ENCODE results near the gene FLVCR1.

DNA sequence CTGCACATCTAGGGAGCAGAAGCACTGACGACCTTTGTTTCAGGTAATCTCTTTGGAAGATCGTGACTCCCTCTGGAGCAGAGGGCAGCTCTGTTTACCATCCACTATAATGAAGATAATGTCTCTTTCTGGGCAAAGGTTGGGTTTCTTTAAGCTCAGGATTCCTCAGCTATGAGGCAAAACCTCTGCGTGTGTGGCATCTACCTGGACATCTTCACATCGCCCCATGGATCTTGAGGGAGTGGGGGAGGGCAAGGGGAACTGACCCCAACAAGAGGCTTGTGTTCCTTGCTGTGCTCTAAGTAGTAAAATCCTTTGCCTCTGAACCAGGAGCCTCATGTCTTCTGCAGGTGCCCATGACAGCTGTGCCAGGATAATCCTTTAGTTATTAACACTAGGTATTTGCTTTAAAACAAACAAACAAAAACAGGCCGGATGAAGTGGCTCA is 30.2 kb upstream of the FLVCR1 start:
- TF ChIP-seq, protein P1, sequence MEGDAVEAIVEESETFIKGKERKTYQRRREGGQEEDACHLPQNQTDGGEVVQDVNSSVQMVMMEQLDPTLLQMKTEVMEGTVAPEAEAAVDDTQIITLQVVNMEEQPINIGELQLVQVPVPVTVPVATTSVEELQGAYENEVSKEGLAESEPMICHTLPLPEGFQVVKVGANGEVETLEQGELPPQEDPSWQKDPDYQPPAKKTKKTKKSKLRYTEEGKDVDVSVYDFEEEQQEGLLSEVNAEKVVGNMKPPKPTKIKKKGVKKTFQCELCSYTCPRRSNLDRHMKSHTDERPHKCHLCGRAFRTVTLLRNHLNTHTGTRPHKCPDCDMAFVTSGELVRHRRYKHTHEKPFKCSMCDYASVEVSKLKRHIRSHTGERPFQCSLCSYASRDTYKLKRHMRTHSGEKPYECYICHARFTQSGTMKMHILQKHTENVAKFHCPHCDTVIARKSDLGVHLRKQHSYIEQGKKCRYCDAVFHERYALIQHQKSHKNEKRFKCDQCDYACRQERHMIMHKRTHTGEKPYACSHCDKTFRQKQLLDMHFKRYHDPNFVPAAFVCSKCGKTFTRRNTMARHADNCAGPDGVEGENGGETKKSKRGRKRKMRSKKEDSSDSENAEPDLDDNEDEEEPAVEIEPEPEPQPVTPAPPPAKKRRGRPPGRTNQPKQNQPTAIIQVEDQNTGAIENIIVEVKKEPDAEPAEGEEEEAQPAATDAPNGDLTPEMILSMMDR (IDR thresholded peaks at IDR 0.05) = no peak
- peak in 1 of 2 donors; percentile 42 for TF ChIP-seq POLR2A (IDR thresholded peaks at IDR 0.05)

Data from Peyer's patch (tissue), 4 donors.